ENCODE results near the gene ADAT2.

Gene ADAT2

DNA sequence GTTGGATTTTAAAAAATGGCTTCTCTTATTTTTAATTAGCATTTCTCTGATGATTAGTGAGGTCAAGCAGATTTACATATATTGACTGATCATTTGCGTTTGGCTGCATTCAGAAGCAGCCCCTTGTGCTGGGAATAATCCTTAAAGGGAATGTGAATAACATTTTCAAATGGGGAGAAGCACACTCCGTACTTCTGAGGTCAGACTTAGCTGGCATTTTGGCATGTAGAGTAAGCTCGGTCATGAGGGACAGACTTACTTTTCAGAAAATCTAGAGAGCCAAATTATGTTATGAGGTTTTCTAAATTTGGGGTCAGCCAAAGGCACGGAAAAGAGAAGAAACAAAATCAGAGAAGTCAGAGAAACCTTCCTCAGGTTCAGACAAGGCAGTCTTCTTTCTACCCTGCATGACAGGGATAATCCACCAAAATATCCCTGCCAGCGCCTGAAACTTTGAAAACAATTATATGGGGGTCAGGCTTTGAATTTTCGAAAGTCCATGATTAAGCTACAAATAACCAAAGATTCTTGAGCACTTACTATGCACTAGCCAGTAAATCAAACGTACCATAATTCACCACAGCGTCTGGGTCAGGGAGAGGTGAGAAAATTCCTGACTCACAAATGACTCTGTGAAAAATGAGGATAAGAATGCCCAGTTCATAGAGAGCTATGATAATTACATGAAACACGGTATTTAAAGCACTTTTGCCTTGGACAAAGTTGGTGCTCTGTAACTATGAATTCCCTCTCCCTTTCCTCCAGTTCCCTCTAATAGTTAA is 44.9 kb downstream of the ADAT2 start:
- no peaks in the 10 kb centered on the region for H3K4me1 ChIP-seq (ENCODE audit: control insufficient read depth, low read depth, low read length)
- no peak overlapping the region for H3K4me3 ChIP-seq (ENCODE audit: low read length)
- H3K9ac ChIP-seq (ENCODE audit: low read length) = no peak overlapping the region

DNA sequence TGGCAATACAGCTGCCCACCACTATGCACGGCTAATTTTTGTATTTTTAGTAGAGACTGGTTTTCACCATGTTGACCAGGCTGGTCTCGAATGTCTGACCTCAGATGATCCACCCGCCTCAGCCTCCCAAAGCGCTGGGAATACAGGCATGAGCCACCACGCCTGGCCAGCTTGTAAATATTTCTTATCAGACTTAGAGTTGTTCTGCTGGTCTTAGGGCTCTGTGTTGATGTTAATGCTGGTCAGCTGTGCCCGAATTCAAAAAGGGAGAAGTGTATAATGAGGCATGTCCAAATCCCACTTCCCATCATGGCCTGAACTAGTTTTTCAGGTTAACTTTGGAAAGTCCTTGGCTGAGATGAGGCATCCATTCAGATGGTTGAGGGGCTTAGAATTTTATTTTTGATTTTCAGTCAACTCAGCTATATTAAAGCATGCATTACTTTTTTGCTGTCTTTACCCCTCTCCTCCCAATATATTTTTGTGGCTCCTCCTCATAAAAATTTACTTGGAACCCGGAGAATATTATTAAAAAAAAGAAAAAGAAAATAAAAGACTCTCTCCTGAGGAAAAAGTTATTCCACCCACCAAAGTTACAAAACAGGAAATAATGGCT is 47.7 kb downstream of the ADAT2 start:
- H3K36me3 ChIP-seq (ENCODE audit: control insufficient read depth, low read depth, low read length) = no peaks in the 10 kb centered on the region
- H3K9me3 ChIP-seq (ENCODE audit: control insufficient read depth, low read depth, low read length) = no peaks in the 10 kb centered on the region
- H3K4me3 ChIP-seq (ENCODE audit: low read length) = no peak overlapping the region
- H3K27me3 ChIP-seq (ENCODE audit: control insufficient read depth, insufficient read depth, low read length) = no peaks in the 10 kb centered on the region
- no peak overlapping the region for H3K27ac ChIP-seq (ENCODE audit: low read length)
- H3K4me1 ChIP-seq (ENCODE audit: control insufficient read depth, low read depth, low read length) = no peaks in the 10 kb centered on the region
- no peak overlapping the region for H3K9ac ChIP-seq (ENCODE audit: low read length)

More for the DNA sequence above, 44.9 kb downstream of the ADAT2 start:
- Histone ChIP-seq H3K27me3 (ENCODE audit: control insufficient read depth, insufficient read depth, low read length) (no peaks in the 10 kb centered on the region), H3K27ac (ENCODE audit: low read length) (no peak overlapping the region), H3K9me3 (ENCODE audit: control insufficient read depth, low read depth, low read length) (no peaks in the 10 kb centered on the region), H3K36me3 (ENCODE audit: control insufficient read depth, low read depth, low read length) (no peaks in the 10 kb centered on the region)

DNA sequence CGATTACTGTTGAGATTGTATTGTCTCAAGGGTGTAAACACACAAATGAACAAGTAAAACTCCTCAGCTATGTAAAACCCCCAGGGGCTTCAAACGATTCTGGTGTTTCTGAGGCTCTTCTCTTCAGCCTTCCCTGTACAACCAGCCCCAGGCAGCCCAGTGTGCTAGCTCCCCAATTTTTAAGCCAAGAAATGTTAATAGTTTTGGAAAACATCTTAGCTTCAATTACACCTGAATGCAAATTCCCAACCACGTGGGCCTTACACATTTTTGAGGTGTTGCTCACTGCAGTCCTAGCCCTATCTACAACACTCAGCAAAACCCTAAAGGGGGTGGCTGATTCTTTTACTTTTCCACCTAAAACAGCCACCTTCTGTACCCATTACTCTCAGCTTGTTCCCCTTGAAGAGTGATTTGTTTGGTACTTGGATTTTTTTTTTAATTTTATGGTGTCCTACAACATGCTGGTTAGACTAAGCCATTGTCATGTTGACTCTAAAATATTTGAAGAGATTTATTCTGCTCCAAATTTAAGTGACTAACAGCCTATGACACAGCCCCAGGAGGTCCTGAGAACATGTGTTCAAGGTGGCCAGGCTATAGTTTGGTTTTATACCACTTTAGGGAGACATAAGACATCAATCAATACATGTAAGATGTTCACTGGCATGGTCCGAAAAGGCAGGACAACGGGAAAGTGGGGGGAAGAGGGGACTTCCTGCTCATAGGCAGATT is 48.7 kb downstream of the ADAT2 start:
- H3K36me3 ChIP-seq (ENCODE audit: control insufficient read depth, low read depth, low read length) = no peaks in the 10 kb centered on the region
- no peak overlapping the region for H3K27ac ChIP-seq (ENCODE audit: low read length)
- H3K4me1 ChIP-seq (ENCODE audit: control insufficient read depth, low read depth, low read length) = peaks cover 2% of the 10 kb centered on the region
- no peak overlapping the region for H3K9ac ChIP-seq (ENCODE audit: low read length)
- H3K27me3 ChIP-seq (ENCODE audit: control insufficient read depth, insufficient read depth, low read length) = no peaks in the 10 kb centered on the region
- H3K4me3 ChIP-seq (ENCODE audit: low read length) = no peak overlapping the region
- H3K9me3 ChIP-seq (ENCODE audit: control insufficient read depth, low read depth, low read length) = no peaks in the 10 kb centered on the region

DNA sequence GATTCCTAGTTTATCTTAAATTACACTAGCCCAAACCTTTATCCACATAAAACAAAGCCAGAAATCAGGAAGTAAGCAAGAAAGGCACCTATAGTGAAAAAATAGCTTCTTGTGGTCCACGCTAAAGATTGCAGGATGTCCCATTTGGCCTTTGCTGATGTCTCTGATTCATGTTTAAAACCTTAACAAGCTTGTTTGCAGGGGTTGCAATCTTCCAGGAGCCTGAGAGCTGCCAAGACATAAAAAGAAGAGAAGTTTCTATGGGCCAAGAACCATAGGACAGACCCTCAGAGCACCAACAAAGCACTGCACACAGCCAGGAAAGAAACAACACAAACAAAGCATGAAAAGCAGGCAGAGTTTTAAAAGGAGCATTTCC is 49.4 kb downstream of the ADAT2 start:
- H3K4me3 ChIP-seq (ENCODE audit: low read length) = no peak overlapping the region
- no peak overlapping the region for H3K9ac ChIP-seq (ENCODE audit: low read length)
- H3K4me1 ChIP-seq (ENCODE audit: control insufficient read depth, low read depth, low read length) = peaks cover 2% of the 10 kb centered on the region
- H3K27me3 ChIP-seq (ENCODE audit: control insufficient read depth, insufficient read depth, low read length) = no peaks in the 10 kb centered on the region
- no peak overlapping the region for H3K27ac ChIP-seq (ENCODE audit: low read length)
- no peaks in the 10 kb centered on the region for H3K9me3 ChIP-seq (ENCODE audit: control insufficient read depth, low read depth, low read length)
- no peaks in the 10 kb centered on the region for H3K36me3 ChIP-seq (ENCODE audit: control insufficient read depth, low read depth, low read length)

DNA sequence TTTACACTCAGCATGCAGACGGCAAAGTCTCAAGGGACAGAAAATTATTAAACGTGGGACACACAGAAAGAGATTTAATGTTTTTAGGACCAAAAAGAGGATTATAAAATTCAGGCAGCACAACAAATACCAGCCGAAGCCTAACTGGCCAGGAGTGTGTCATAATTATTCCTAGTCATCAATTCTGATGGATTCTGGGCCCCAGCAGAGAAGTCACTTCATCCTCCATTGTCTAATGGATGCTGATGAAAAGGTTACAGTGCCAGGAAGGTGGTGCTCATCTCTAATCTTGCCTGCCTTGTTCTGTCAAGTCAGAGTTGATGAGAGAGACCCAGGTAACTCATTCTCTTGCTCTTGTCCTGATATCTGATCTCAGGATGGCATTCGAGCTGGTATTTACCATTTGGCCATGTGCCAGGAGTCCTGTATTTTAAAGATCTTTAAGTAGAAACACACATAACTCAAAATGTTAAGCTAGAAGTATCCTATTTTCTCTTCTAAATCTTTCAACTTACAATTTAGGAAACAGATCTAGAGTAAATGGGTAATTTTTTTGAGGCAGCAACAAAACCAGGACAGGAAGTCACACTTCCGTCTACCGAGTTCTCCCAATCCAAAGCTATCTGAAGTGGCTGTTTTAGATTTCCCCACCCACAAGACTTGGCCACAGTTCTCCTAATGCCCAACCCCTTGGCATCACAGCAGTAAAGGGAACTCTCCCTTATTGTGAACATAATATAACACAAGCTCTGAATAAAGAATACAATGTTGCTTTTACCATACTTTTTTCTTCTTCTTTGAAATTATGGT is 50.0 kb downstream of the ADAT2 start:
- H3K36me3 ChIP-seq (ENCODE audit: control insufficient read depth, low read depth, low read length) = no peaks in the 10 kb centered on the region
- peaks cover 2% of the 10 kb centered on the region for H3K4me1 ChIP-seq (ENCODE audit: control insufficient read depth, low read depth, low read length)
- H3K9me3 ChIP-seq (ENCODE audit: control insufficient read depth, low read depth, low read length) = no peaks in the 10 kb centered on the region
- H3K9ac ChIP-seq (ENCODE audit: low read length) = no peak overlapping the region
- H3K4me3 ChIP-seq (ENCODE audit: low read length) = no peak overlapping the region
- H3K27ac ChIP-seq (ENCODE audit: low read length) = no peak overlapping the region
- H3K27me3 ChIP-seq (ENCODE audit: control insufficient read depth, insufficient read depth, low read length) = no peaks in the 10 kb centered on the region

DNA sequence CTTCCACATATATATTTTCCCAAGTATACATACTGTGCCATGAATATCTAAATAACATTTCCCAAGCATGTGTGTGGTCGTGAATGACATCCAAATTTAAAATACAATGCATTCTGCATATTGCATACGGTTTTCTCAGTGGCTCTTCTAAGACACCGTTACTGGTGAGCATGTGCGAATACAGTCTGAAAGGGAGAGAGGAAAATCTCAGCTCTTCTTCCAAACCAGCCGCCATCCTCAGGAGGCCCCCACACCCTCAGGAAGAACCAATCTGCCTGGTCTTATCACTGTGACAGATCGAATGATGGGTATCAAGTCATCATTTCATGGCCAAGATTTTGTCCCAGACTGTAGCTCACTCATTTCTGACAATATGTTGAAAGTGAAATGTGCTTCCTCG is 50.7 kb downstream of the ADAT2 start:
- H3K4me3 ChIP-seq (ENCODE audit: low read length) = no peak overlapping the region
- no peaks in the 10 kb centered on the region for H3K36me3 ChIP-seq (ENCODE audit: control insufficient read depth, low read depth, low read length)
- H3K9ac ChIP-seq (ENCODE audit: low read length) = no peak overlapping the region
- peaks cover 2% of the 10 kb centered on the region for H3K4me1 ChIP-seq (ENCODE audit: control insufficient read depth, low read depth, low read length)
- H3K27ac ChIP-seq (ENCODE audit: low read length) = no peak overlapping the region
- no peaks in the 10 kb centered on the region for H3K9me3 ChIP-seq (ENCODE audit: control insufficient read depth, low read depth, low read length)
- H3K27me3 ChIP-seq (ENCODE audit: control insufficient read depth, insufficient read depth, low read length) = no peaks in the 10 kb centered on the region

DNA sequence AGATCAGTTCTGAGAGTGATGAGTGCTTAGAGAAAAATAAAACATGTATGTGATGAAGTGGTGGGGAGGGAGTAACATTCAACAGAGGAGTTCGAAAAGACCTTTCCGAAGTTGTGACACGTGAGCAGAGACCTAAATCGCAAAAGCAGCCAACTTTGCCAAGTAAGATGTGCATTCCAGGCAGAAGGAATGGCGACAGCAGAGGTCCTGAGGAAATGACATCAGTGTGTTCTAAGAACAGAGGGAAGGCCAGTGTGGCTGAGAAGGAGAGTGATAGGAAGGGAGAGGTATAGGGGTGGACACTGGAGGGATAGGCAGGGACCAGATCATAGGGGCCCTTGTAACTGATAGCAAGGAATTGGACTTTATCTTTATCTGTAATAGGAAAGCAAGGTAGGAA is 51.3 kb downstream of the ADAT2 start:
- peaks cover 2% of the 10 kb centered on the region for H3K4me1 ChIP-seq (ENCODE audit: control insufficient read depth, low read depth, low read length)
- H3K27ac ChIP-seq (ENCODE audit: low read length) = no peak overlapping the region
- H3K9me3 ChIP-seq (ENCODE audit: control insufficient read depth, low read depth, low read length) = no peaks in the 10 kb centered on the region
- no peak overlapping the region for H3K9ac ChIP-seq (ENCODE audit: low read length)
- no peaks in the 10 kb centered on the region for H3K36me3 ChIP-seq (ENCODE audit: control insufficient read depth, low read depth, low read length)
- no peaks in the 10 kb centered on the region for H3K27me3 ChIP-seq (ENCODE audit: control insufficient read depth, insufficient read depth, low read length)
- H3K4me3 ChIP-seq (ENCODE audit: low read length) = no peak overlapping the region

DNA sequence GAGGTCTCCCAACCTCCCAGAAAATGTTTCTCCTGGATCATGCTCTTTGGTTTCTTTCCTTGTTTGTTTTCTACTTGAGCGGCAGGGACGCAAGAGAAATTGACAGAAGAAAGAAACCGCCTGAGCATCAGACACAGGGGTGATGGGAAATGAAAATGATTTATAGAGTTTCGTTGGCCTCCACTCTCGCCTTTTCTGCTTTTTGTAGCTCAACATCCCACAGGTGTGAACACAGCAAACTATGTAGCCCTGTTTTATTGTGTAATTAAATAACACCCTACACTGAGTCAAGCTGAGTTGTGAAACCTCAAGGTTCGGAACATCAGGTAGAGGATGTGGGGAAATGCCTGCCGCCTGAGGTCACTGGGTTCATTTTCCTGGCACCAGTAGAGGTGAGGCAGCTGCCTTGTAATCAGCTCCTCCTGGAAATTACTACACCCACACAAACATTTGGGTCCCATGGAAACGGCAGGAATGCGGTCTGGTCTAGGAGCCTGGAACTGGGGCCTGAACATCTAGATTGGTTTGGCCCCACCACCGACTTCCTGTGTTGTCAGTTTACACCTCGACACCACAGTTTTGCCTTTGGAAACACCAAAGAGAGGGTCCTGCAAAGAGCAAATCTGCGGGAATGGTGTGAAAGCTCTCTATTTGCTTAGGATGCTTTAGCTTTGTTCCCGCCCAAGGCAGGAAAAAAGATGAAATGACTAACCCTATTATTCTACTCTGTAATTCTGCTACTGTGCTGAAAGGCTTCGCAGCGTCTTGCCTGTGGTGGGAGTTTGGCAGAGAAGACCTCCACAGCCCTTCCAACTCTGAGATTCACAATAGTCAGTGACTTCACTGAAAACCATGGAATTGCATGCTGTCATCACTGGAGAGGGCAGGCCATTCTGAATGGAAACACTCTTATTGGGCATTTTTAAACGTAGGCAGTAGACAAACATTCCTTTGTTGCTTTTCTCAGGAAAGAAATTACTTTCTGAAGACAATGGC is 53.0 kb downstream of the ADAT2 start:
- no peaks in the 10 kb centered on the region for H3K27me3 ChIP-seq (ENCODE audit: control insufficient read depth, insufficient read depth, low read length)
- no peak overlapping the region for H3K4me3 ChIP-seq (ENCODE audit: low read length)
- no peaks in the 10 kb centered on the region for H3K36me3 ChIP-seq (ENCODE audit: control insufficient read depth, low read depth, low read length)
- peaks cover 2% of the 10 kb centered on the region for H3K4me1 ChIP-seq (ENCODE audit: control insufficient read depth, low read depth, low read length)
- H3K9me3 ChIP-seq (ENCODE audit: control insufficient read depth, low read depth, low read length) = no peaks in the 10 kb centered on the region
- no peak overlapping the region for H3K9ac ChIP-seq (ENCODE audit: low read length)
- peak overlapping the region; percentile 14 for H3K27ac ChIP-seq (ENCODE audit: low read length)

DNA sequence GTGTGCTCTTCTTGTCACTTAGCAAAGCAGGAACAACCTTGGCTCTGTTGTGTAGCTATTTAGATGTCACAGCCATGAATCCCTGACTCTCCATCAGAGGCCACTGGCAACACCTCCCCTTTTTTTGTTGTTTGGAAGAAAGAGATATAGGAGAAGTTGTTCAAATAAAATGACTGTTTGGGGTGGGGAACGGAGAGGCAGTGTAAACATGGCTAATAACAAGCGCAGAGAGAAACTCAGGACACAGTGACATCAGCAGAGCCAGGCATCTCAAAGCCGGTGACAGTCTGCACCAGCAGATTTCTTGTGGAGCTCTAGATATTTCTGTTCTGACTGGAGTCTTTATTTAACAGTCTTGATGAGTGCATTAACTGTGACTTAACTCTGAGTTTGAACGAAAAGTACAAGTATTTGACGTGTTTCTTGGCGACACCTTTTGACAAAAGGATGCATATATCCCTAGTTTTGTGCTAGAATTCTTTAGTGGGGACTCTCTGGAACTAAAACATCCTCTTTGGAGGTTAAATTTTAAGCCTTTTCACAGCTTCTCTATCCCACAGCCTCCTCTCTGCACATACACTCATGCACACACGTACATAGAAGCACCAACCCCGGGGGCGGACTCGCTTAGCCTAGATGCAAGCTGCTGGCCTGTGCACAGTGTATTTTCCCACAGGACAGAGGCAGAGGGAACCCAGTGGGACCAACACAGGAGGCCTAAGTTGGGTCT is 53.8 kb downstream of the ADAT2 start:
- H3K27ac ChIP-seq (ENCODE audit: low read length) = peak overlapping the region; percentile 14
- no peak overlapping the region for H3K4me3 ChIP-seq (ENCODE audit: low read length)
- no peaks in the 10 kb centered on the region for H3K27me3 ChIP-seq (ENCODE audit: control insufficient read depth, insufficient read depth, low read length)
- H3K9ac ChIP-seq (ENCODE audit: low read length) = no peak overlapping the region
- H3K9me3 ChIP-seq (ENCODE audit: control insufficient read depth, low read depth, low read length) = no peaks in the 10 kb centered on the region
- H3K36me3 ChIP-seq (ENCODE audit: control insufficient read depth, low read depth, low read length) = no peaks in the 10 kb centered on the region
- peaks cover 2% of the 10 kb centered on the region for H3K4me1 ChIP-seq (ENCODE audit: control insufficient read depth, low read depth, low read length)

DNA sequence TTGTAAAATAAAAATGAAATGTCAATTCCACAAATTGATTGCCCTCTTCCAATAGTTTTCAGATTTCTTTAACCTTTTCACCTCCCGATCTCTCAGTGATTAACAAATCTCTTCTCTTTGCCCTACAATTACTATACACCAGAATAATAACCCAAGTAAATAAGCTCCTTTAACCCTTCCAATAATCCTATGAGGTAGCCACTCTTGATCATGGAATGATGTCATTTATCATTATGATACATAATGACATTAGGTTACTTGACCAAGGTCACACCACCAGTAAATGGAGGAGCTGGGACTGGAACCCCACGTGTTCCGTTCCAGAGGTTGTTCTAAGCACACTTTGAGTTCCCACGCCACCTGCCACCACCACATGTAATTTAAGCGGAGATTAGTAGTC is 54.8 kb downstream of the ADAT2 start:
- H3K9ac ChIP-seq (ENCODE audit: low read length) = no peak overlapping the region
- H3K36me3 ChIP-seq (ENCODE audit: control insufficient read depth, low read depth, low read length) = no peaks in the 10 kb centered on the region
- no peaks in the 10 kb centered on the region for H3K9me3 ChIP-seq (ENCODE audit: control insufficient read depth, low read depth, low read length)
- H3K27me3 ChIP-seq (ENCODE audit: control insufficient read depth, insufficient read depth, low read length) = no peaks in the 10 kb centered on the region
- no peak overlapping the region for H3K4me3 ChIP-seq (ENCODE audit: low read length)
- H3K27ac ChIP-seq (ENCODE audit: low read length) = no peak overlapping the region
- H3K4me1 ChIP-seq (ENCODE audit: control insufficient read depth, low read depth, low read length) = peaks cover 2% of the 10 kb centered on the region
